ENCODE measurements around the gene FSTL5.
"Not testable (repeated sequence)": the region's sequence is repeated elsewhere in the genome, so short reads cannot be mapped to it uniquely, and the experiment has no call there.

The FSTL5 gene

GRCh38 chr4:162163892-162164759, at the start of gene FSTL5:
TSS of gene FSTL5 (minus strand) at chr4:162164000. CDS start at chr4:162111396, 52,604 bp downstream.
- DNase-seq (ENCODE audit: low read depth, low spot score), result peak; percentile 92

GRCh38 chr4:162209706-162210105, 45.9 kb upstream of the FSTL5 start:
- DNase-seq (ENCODE audit: low read depth, low spot score), result no peak

DNA sequence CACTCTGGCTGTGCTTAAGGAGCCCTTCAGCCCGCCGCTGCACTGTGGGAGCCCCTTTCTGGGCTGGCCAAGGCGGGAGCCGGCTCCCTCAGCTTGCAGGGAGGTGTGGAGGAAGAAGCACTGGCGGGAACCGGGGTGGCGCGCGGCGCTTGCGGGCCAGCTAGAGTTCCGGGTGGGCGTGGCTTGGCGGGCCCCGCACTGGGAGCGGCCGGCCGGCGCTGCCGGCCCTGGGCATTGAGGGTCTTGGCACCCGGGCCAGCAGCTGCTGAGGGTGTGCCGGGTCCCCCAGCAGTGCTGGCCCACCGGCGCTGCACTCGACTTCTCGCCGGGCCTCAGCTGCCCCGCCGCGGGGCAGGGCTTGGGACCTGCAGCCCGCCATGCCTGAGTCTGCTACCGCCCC, 39.7 kb upstream of the FSTL5 start:
- DNase-seq (ENCODE audit: low read depth, low spot score), result not testable (repeated sequence)

GRCh38 chr4:162201673-162202072, 37.9 kb upstream of the FSTL5 start:
- no peak for DNase-seq (ENCODE audit: low read depth, low spot score)

DNA sequence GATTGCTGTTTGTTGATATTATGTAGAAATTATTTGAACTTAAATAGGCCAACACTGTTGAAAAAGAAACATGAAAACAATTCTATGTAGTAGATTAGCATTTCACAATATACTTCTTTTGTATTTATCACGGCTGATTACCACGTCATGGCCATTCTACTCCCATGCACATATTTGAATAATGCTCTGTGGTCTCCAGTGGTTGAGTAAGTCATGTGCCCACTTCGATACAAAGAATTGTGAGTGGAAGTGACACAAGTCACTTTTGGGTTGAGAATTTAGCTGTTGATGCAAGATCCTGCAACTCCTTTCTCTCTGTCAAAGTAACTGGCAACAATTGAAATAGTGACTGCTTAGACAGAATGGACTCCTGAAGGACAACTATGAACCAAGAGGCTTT, 6.7 kb upstream of the FSTL5 start:
- no peak for DNase-seq (ENCODE audit: low read depth, low spot score)

DNA sequence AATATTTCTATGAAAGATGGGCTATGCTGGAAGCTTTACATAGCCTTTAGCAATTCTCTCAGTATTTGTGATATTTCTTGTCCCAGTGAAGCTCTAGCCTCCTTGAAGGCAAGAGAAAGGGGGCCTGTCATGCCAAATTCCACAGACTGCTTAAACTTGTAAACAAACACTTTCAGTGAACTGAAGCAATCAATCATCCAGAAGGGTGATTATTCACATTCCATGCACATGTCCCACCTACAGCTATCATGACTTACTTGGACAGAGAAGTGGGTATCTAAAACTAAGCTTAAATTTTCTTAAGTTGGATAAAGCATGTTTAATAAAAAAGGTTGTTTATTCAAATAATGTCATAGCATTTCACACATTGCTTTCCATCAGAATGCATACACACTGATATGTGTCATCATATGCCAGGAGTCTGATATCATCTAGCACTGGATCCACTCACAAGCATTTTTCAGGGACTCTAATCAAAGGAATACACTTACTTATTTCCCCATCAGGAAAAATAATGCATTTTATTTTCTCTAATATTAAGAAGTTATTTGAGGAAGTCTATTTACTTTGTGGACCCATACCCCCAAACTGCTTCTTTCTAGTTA, 1.2 kb upstream of the FSTL5 start:
- no peak for DNase-seq (ENCODE audit: low read depth, low spot score)

DNA sequence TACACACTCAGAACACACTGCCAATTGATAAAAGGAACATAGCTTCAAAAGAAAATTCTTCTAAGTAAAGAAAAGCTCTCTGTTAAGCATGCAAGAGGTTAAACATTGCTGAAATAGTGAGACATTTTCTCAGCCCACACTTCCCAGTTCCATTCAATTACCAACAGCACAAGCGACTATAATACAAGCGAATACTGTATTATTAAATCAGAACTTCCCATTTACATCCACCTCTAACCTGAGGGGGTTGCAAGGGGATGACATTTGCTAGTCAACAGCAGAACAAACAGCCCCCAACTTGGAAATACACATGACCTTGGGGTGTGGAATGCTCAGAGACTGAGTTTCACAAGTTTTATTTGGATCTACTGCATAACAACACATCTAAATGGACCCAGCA, 1.1 kb downstream of the FSTL5 start:
- no peak for DNase-seq (ENCODE audit: low read depth, low spot score)

DNA sequence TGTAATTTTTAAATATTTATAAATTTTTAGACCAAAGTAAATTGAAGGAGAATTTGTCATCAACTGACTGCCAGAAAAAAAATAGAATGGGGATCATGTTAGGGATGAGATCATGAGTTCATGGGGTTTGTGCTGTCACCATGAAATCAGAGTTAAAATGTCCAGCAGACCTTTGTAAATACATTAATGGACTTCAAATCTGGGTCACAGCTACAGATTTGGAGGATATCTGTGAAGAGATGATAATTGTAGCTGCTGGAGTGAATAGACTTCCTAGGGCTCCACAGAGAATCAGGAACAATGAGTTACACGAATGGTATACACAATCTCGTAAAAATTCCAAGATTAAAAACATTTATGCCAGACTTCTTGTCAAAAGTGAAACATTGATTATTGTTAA, 6.6 kb downstream of the FSTL5 start:
- no peak for DNase-seq (ENCODE audit: low read depth, low spot score)

- no peak for DNase-seq (ENCODE audit: low read depth, low spot score)
Observed at GRCh38 chr4:162154862-162155540, 8.8 kb downstream of the FSTL5 start.

DNA sequence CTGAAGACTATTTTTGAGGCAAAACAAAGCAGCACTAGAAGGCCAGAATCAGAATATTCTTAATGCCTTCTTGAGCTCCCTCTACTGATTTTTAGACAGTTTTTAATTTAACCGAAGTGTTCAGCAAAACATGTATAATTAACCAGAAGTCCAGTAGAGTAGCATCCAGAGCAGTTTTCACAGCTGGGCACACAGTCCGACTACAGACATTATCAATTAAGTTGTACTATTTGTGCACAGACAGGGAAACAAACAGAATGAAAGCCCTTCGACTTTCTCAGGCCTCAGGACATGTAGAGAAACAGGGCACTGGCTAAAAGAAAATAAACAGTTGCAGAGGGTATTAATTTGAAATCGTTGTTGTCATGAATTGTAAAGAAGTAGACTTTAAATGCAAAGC, 11.9 kb downstream of the FSTL5 start:
- no peak for DNase-seq (ENCODE audit: low read depth, low spot score)

- DNase-seq (ENCODE audit: low read depth, low spot score), result no peak
Observed at GRCh38 chr4:162151386-162151785, 12.4 kb downstream of the FSTL5 start.

DNA sequence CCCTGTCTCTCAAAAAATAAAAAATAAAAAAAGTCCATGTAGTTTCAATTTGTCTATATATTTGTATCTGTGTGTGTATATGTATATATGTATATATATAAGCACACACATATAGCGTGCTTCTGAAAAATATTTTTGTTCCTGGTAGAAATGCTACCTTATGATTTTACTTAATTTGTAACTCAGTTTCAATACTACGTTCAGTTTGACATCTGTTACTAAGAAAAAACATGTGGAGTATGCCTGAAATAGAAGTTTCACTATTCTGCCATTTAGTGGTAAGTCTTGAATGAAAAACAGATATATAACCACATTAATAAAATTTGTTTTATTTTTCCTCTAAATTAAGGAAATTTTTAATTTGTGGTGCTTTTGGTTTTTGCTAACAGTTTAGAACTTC, 14.2 kb downstream of the FSTL5 start:
- DNase-seq (ENCODE audit: low read depth, low spot score), result no peak

GRCh38 chr4:162140051-162140683, 23.6 kb downstream of the FSTL5 start:
- no peak for DNase-seq (ENCODE audit: low read depth, low spot score)

- DNase-seq (ENCODE audit: low read depth, low spot score), result no peak
Observed at GRCh38 chr4:162139412-162139811, 24.4 kb downstream of the FSTL5 start.

DNA sequence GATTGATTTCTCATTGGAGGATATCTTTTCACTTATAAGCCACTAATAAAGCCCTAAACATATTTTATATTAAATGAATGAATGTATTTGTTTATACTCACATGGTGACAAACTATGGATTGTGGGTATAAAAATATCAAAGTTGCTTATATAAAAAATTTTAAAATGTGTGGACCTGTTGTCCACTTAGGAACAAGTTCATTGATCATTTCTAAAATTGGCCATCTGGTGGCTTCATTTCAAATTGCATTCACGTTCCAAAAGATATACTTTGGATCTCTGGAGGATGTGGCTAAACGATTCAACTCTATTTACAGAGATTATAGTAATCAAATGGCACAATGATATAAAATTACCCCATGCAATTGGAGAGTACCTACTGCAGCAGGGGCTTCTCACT, 32.5 kb downstream of the FSTL5 start:
- no peak for DNase-seq (ENCODE audit: low read depth, low spot score)

GRCh38 chr4:162126729-162127128, 37.1 kb downstream of the FSTL5 start:
- no peak for DNase-seq (ENCODE audit: low read depth, low spot score)

GRCh38 chr4:162117051-162117450, 46.7 kb downstream of the FSTL5 start:
- no peak for DNase-seq (ENCODE audit: low read depth, low spot score)

GRCh38 chr4:162116095-162116779, 47.6 kb downstream of the FSTL5 start:
- no peak for DNase-seq (ENCODE audit: low read depth, low spot score)

GRCh38 chr4:162115333-162115732, 48.5 kb downstream of the FSTL5 start:
- no peak for DNase-seq (ENCODE audit: low read depth, low spot score)

DNA sequence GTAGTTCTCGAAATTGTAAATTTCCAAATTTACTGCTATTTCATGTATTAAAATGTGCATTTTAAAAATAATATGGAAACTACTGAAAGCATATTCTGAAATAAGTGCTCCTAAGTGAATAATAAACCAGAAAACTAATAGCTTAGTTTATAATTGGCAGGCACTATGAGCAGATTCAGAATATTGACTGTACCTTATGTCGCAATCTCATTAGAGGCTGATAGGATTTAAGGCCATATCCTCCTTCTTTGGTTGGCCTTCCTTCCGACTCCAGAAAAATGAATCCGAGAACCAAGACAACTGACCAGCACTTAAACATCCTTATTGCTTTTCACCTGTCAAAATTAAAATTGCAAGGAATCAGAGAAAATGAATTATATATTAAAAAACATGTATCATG, 52.7 kb downstream of the FSTL5 start:
- no peak for DNase-seq (ENCODE audit: low read depth, low spot score)

- no peak for DNase-seq (ENCODE audit: low read depth, low spot score)
Observed at GRCh38 chr4:162104459-162105124, 59.2 kb downstream of the FSTL5 start.

Measured in iPS DF 19.7 (cell line).